Osteoblast (primary cell): Measurements from ENCODE around the gene INVS. TPM values are rescaled to one million over a fixed set of nuclear protein-coding genes. Genes with fewer than 3 reads are reported as not detected.
A peak's percentile ranks its signal among the peaks of the same experiment; 100 is the strongest.

Source experiments
- DNase-seq: peaks from one replicate; pipeline ENCODE4 v3.0.0; 2011; ENCODE audit warnings: low spot score, mixed read lengths; ENCODE audit not compliant: insufficient read length; ENCODE audit errors: missing footprints
- H2AFZ ChIP-seq: 2 replicates; pipeline ENCODE4 v1.6.0; 2011; ENCODE audit warnings: mild to moderate bottlenecking, low read length
- H3K27ac ChIP-seq: 2 replicates; pipeline ENCODE4 v1.5.1; 2011; ENCODE audit warnings: mild to moderate bottlenecking, low read depth, low read length, moderate library complexity
- H3K27me3 ChIP-seq: 2 replicates; pipeline ENCODE4 v1.6.0; 2012; ENCODE audit warnings: mild to moderate bottlenecking, control low read depth, inconsistent platforms, low read length, moderate library complexity; ENCODE audit not compliant: insufficient read depth
- H3K36me3 ChIP-seq: 2 replicates; pipeline ENCODE4 v1.5.1; 2011; ENCODE audit warnings: mild to moderate bottlenecking, low read length, control low read depth, moderate library complexity; ENCODE audit not compliant: insufficient read depth
- H3K4me1 ChIP-seq: 2 replicates; pipeline ENCODE4 v1.5.1; 2011; ENCODE audit warnings: mild to moderate bottlenecking, low read length, control low read depth, moderate library complexity; ENCODE audit not compliant: insufficient read depth
- H3K4me2 ChIP-seq: 2 replicates; pipeline ENCODE4 v1.6.0; 2011; ENCODE audit warnings: mild to moderate bottlenecking, low read length; ENCODE audit not compliant: insufficient read depth
- H3K4me3 ChIP-seq: fragments of 200-600 bp; sonication (generic); 3 replicates; pipeline ENCODE4 v1.5.1; 2012; ENCODE audit warnings: mild to moderate bottlenecking, low read length, inconsistent platforms; ENCODE audit not compliant: insufficient read depth
- H3K79me2 ChIP-seq: 2 replicates; pipeline ENCODE4 v1.6.0; 2012; ENCODE audit warnings: mild to moderate bottlenecking, low read length, control low read depth, inconsistent platforms; ENCODE audit not compliant: insufficient read depth
- H3K9me3 ChIP-seq: 2 replicates; pipeline ENCODE4 v1.5.1; 2011; ENCODE audit warnings: low read depth, low read length, control low read depth
- H4K20me1 ChIP-seq: 2 replicates; pipeline ENCODE4 v1.6.0; 2012; ENCODE audit warnings: mild to moderate bottlenecking, low read length, control low read depth; ENCODE audit not compliant: insufficient read depth
- total RNA-seq: library from RNA; depleted of rRNA; stranded (reverse); fragments of >200 nt; gene quantifications from 2 replicates; pipeline ENCODE4 v1.2.3, GENCODE V29; 2012
- TF ChIP-seq, protein P1 (sequence below): IDR thresholded peaks from 2 replicates; pipeline ENCODE4 v1.5.1; 2011; ENCODE audit warnings: mild to moderate bottlenecking, low read depth, low read length, moderate library complexity; ENCODE audit errors: extremely low read depth

INVS gene
- total RNA-seq, 1 donor: 27.1 TPM

- H3K9me3 ChIP-seq: no peaks in the 10 kb centered on the region
Measured at GRCh38 chr9:100211476-100211875, 112.4 kb downstream of the INVS start.

GRCh38 chr9:100213730-100214477 lies 114.9 kb downstream of the INVS start:
- H2AFZ ChIP-seq: no peak overlapping the region
- no peak overlapping the region for H3K4me2 ChIP-seq
- peaks cover 11% of the 10 kb centered on the region for H3K4me1 ChIP-seq
- H3K27me3 ChIP-seq: no peaks in the 10 kb centered on the region
- H3K9me3 ChIP-seq: no peaks in the 10 kb centered on the region
- no peak overlapping the region for H3K27ac ChIP-seq
- TF ChIP-seq, protein P1, sequence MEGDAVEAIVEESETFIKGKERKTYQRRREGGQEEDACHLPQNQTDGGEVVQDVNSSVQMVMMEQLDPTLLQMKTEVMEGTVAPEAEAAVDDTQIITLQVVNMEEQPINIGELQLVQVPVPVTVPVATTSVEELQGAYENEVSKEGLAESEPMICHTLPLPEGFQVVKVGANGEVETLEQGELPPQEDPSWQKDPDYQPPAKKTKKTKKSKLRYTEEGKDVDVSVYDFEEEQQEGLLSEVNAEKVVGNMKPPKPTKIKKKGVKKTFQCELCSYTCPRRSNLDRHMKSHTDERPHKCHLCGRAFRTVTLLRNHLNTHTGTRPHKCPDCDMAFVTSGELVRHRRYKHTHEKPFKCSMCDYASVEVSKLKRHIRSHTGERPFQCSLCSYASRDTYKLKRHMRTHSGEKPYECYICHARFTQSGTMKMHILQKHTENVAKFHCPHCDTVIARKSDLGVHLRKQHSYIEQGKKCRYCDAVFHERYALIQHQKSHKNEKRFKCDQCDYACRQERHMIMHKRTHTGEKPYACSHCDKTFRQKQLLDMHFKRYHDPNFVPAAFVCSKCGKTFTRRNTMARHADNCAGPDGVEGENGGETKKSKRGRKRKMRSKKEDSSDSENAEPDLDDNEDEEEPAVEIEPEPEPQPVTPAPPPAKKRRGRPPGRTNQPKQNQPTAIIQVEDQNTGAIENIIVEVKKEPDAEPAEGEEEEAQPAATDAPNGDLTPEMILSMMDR: no peak
- no peak overlapping the region for H3K4me3 ChIP-seq
- H3K79me2 ChIP-seq: no peaks in the 10 kb centered on the region
- peak; percentile 42 for DNase-seq
- no peaks in the 10 kb centered on the region for H3K36me3 ChIP-seq
- peaks cover 6% of the 10 kb centered on the region for H4K20me1 ChIP-seq

More at GRCh38 chr9:100211476-100211875, 112.4 kb downstream of the INVS start:
- peaks cover 3% of the 10 kb centered on the region for H4K20me1 ChIP-seq
- no peak overlapping the region for H3K4me2 ChIP-seq
- no peak overlapping the region for H2AFZ ChIP-seq
- H3K4me3 ChIP-seq: no peak overlapping the region
- H3K4me1 ChIP-seq: peaks cover 11% of the 10 kb centered on the region
- no peak overlapping the region for H3K27ac ChIP-seq
- H3K79me2 ChIP-seq: no peaks in the 10 kb centered on the region
- H3K36me3 ChIP-seq: no peaks in the 10 kb centered on the region
- no peaks in the 10 kb centered on the region for H3K27me3 ChIP-seq
- TF ChIP-seq, protein P1: no peak
- no peak for DNase-seq

DNA sequence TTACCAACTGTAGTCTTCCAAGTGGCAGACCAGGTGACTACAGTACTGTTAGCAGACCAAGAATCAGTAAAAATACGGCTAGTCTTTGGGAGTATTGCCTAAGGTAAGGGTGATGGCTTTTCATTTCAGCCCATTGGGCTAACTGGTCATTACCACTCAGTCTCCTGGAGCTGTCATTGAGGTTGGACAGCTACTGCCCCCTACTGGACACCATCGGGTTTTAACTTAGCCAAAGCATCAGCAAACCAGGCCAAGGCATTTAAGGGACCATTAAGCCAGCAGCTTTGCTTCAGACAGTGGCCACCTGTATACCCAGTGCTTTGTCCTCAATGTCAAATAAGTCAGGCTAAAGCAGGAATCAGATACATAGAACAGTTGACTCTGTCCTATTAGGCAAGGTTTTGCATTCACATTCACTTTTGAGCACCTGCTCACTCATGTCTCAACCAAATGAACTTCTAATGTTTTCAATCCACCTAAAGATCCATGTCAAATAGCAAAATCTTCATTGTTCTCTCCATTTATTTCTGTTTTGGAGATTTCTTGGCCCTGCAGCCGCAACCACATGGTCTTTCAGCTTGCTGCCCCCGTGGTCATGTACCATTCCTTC lies 117.2 kb downstream of the INVS start:
- no peak for DNase-seq
- H3K36me3 ChIP-seq: no peaks in the 10 kb centered on the region
- TF ChIP-seq, protein P1: peak; percentile 83
- no peak overlapping the region for H2AFZ ChIP-seq
- no peak overlapping the region for H3K27ac ChIP-seq
- no peaks in the 10 kb centered on the region for H3K9me3 ChIP-seq
- no peaks in the 10 kb centered on the region for H3K79me2 ChIP-seq
- H3K4me3 ChIP-seq: no peak overlapping the region
- H3K4me2 ChIP-seq: no peak overlapping the region
- H3K4me1 ChIP-seq: peaks cover 11% of the 10 kb centered on the region
- H3K27me3 ChIP-seq: no peaks in the 10 kb centered on the region
- H4K20me1 ChIP-seq: peaks cover 6% of the 10 kb centered on the region

- no peaks in the 10 kb centered on the region for H3K9me3 ChIP-seq
- H3K36me3 ChIP-seq: no peaks in the 10 kb centered on the region
- no peak overlapping the region for H3K4me2 ChIP-seq
- DNase-seq: no peak
- TF ChIP-seq, protein P1: no peak
- no peak overlapping the region for H3K27ac ChIP-seq
- no peaks in the 10 kb centered on the region for H3K27me3 ChIP-seq
- no peak overlapping the region for H3K4me3 ChIP-seq
- no peaks in the 10 kb centered on the region for H3K79me2 ChIP-seq
- no peak overlapping the region for H2AFZ ChIP-seq
- peaks cover 11% of the 10 kb centered on the region for H3K4me1 ChIP-seq
- H4K20me1 ChIP-seq: peaks cover 6% of the 10 kb centered on the region
Measured at GRCh38 chr9:100217536-100217935, 118.5 kb downstream of the INVS start.
